Nephron progenitor cell (in vitro differentiated cells): ENCODE measurements around the gene KIF1C.

Experiments used
- DNase-seq: peaks from one replicate; pipeline ENCODE4 v3.0.0; 2021
- H3K27ac Mint-ChIP-seq: 2 replicates; pipeline ENCODE4 v1.8.0; 2021; ENCODE audit warnings: mild to moderate bottlenecking, moderate library complexity, mixed read lengths
- H3K27me3 Mint-ChIP-seq: 2 replicates; pipeline ENCODE4 v1.8.0; 2021; ENCODE audit warnings: mild to moderate bottlenecking, low read depth, mixed read lengths; ENCODE audit not compliant: poor library complexity
- H3K36me3 Mint-ChIP-seq: 2 replicates; pipeline ENCODE4 v1.8.0; 2021; ENCODE audit warnings: low read depth, mixed read lengths
- H3K4me1 Mint-ChIP-seq: 2 replicates; pipeline ENCODE4 v1.8.0; 2021; ENCODE audit warnings: mixed read lengths
- H3K4me3 Mint-ChIP-seq: 2 replicates; pipeline ENCODE4 v1.8.0; 2021; ENCODE audit warnings: mild to moderate bottlenecking, moderate library complexity, mixed read lengths
- H3K9me3 Mint-ChIP-seq: 2 replicates; pipeline ENCODE4 v1.8.0; 2021; ENCODE audit warnings: mild to moderate bottlenecking, moderate library complexity, mixed read lengths
- CTCF ChIP-seq: fragments of 200-600 bp; sonication (generic); IDR thresholded peaks from 2 replicates; pipeline ENCODE4 v1.5.0; 2021; ENCODE audit warnings: antibody characterized with exemption

Gene KIF1C

GRCh38 chr17:5031365-5032082, 33.8 kb downstream of the KIF1C start:
- peak overlapping the region; percentile 80 for H3K4me3 Mint-ChIP-seq
- no peaks in the 10 kb centered on the region for H3K36me3 Mint-ChIP-seq
- peak; percentile 89 for DNase-seq
- TF ChIP-seq CTCF, result peak; percentile 55
- peaks cover 68% of the 10 kb centered on the region for H3K27me3 Mint-ChIP-seq
- peaks cover 5% of the 10 kb centered on the region for H3K9me3 Mint-ChIP-seq
- peaks cover 10% of the 10 kb centered on the region for H3K4me1 Mint-ChIP-seq
- H3K27ac Mint-ChIP-seq, result no peak overlapping the region

GRCh38 chr17:5032865-5033264, 35.1 kb downstream of the KIF1C start:
- H3K27me3 Mint-ChIP-seq, result peaks cover 77% of the 10 kb centered on the region

GRCh38 chr17:5033352-5034015, 35.7 kb downstream of the KIF1C start:
- H3K9me3 Mint-ChIP-seq, result peaks cover 5% of the 10 kb centered on the region
- peak; percentile 22 for TF ChIP-seq CTCF
- H3K27me3 Mint-ChIP-seq, result peaks cover 75% of the 10 kb centered on the region
- H3K36me3 Mint-ChIP-seq, result no peaks in the 10 kb centered on the region
- H3K27ac Mint-ChIP-seq, result no peak overlapping the region
- DNase-seq, result peak; percentile 18
- no peak overlapping the region for H3K4me3 Mint-ChIP-seq
- peaks cover 5% of the 10 kb centered on the region for H3K4me1 Mint-ChIP-seq

More at GRCh38 chr17:5032865-5033264, 35.1 kb downstream of the KIF1C start:
- Mint-ChIP-seq H3K4me1 (peaks cover 9% of the 10 kb centered on the region), H3K4me3 (no peak overlapping the region), H3K27ac (no peak overlapping the region), H3K36me3 (no peaks in the 10 kb centered on the region), H3K9me3 (peaks cover 5% of the 10 kb centered on the region)
- no peak for TF ChIP-seq CTCF
- DNase-seq, result no peak

GRCh38 chr17:5034063-5034462, 36.3 kb downstream of the KIF1C start:
- TF ChIP-seq CTCF, result no peak
- H3K4me1 Mint-ChIP-seq, result peaks cover 5% of the 10 kb centered on the region
- no peak overlapping the region for H3K4me3 Mint-ChIP-seq
- peaks cover 72% of the 10 kb centered on the region for H3K27me3 Mint-ChIP-seq
- H3K36me3 Mint-ChIP-seq, result no peaks in the 10 kb centered on the region
- H3K27ac Mint-ChIP-seq, result no peak overlapping the region
- H3K9me3 Mint-ChIP-seq, result peaks cover 5% of the 10 kb centered on the region
- no peak for DNase-seq

GRCh38 chr17:5034651-5035050, 36.9 kb downstream of the KIF1C start:
- H3K4me1 Mint-ChIP-seq, result peaks cover 5% of the 10 kb centered on the region
- H3K4me3 Mint-ChIP-seq, result no peak overlapping the region
- peaks cover 69% of the 10 kb centered on the region for H3K27me3 Mint-ChIP-seq
- H3K9me3 Mint-ChIP-seq, result peaks cover 3% of the 10 kb centered on the region
- DNase-seq, result no peak
- no peak overlapping the region for H3K27ac Mint-ChIP-seq
- TF ChIP-seq CTCF, result no peak
- H3K36me3 Mint-ChIP-seq, result no peaks in the 10 kb centered on the region
